ENCODE measurements around the gene SLC7A7. TPM values are rescaled to one million over a fixed set of nuclear protein-coding genes. Genes with fewer than 3 reads are reported as not detected.
"Not testable (repeated sequence)": the region's sequence is repeated elsewhere in the genome, so short reads cannot be mapped to it uniquely, and the experiment has no call there.

The SLC7A7 gene
- total and polyA plus RNA-seq, 12 donors: 4.0 to 30.5 (median 17.7) TPM

DNA sequence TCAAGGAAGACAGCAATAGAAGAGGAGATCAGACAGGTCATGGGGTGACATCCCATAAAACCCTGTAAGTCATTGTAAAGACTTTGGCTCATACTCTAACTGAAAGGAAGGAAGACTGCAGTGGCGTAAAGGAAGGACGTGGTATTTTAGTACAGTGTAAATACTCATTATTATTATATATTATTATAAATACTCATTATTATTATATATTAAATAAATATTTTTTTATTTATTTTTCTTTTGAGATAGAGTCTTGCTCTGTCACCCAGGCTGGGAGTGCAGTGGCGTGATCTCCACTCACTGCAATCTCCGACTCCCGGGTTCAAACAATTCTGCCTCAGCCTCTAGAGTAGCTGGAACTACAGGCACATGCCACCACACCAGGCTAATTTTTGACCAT lies 41.2 kb upstream of the SLC7A7 start:
- Histone ChIP-seq H3K4me1 (replicated peaks in 1 of 2) (peaks cover under 1 to 16% of the 10 kb centered on the region in 2 donors), H3K4me3 (no peak overlapping the region), H3K27ac (no peak overlapping the region), H3K36me3 (replicated peaks in 1 of 2) (no peaks in the 10 kb centered on the region), H3K9me3 (replicated peaks in 1 of 3) (no peaks in the 10 kb centered on the region), H3K27me3 (no peaks in the 10 kb centered on the region)
- WGBS, 4 donors: 90 to 93% (median 93%) methylated on average over 5 of the region's 5 CpGs
- no peak for DNase-seq
- intact Hi-C loops (cut with DNase I): loop anchor here in 1 of 2 donors (5.0 to 10.0 kb wide), 2 partner anchors 34 to 82 kb away; no protein-coding TSS in a partner anchor
- TF ChIP-seq, protein P1, sequence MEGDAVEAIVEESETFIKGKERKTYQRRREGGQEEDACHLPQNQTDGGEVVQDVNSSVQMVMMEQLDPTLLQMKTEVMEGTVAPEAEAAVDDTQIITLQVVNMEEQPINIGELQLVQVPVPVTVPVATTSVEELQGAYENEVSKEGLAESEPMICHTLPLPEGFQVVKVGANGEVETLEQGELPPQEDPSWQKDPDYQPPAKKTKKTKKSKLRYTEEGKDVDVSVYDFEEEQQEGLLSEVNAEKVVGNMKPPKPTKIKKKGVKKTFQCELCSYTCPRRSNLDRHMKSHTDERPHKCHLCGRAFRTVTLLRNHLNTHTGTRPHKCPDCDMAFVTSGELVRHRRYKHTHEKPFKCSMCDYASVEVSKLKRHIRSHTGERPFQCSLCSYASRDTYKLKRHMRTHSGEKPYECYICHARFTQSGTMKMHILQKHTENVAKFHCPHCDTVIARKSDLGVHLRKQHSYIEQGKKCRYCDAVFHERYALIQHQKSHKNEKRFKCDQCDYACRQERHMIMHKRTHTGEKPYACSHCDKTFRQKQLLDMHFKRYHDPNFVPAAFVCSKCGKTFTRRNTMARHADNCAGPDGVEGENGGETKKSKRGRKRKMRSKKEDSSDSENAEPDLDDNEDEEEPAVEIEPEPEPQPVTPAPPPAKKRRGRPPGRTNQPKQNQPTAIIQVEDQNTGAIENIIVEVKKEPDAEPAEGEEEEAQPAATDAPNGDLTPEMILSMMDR (IDR thresholded peaks at IDR 0.05): no peak
- TF ChIP-seq POLR2A (IDR thresholded peaks at IDR 0.05): no peak

DNA sequence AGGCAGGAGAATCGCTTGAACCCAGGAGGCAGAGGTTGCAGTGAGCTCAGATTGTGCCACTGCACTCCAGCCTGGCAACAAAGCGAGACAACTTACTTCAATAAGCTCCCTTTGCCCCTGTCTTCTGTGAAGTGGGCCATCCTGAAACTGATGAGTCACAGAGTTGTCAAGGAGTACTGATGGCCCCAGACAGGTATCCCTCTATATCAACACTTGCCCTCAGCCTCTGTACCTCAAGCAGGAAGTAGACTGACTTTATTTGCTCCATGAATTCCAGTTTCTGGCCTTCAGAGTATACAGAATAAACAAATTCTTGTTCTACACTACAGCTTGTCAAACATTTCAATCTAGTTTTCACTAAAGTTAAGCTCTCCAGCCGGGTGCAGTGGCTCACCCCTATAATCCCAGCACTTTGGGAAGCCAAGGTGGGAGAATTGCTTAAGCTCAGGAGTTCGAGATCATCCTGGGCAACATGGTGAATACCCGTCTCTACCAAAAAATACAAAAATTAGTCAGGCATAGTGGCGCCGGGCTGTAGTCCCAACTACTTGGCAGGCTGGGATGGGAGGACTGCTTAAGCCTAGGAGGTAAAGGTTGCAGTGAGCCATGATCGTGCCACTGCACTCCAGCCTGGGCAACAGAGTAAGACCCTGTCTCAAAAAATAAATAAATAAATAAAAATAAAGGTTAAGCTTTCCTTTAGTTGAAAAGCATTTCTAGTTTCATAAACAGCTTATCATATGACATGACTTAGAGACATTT lies 39.9 kb upstream of the SLC7A7 start:
- intact Hi-C loops (cut with DNase I): loop anchor here in 1 of 2 donors (5.0 to 10.0 kb wide), 3 partner anchors 33 to 303 kb away; no protein-coding TSS in a partner anchor
- DNase-seq: no peak

DNA sequence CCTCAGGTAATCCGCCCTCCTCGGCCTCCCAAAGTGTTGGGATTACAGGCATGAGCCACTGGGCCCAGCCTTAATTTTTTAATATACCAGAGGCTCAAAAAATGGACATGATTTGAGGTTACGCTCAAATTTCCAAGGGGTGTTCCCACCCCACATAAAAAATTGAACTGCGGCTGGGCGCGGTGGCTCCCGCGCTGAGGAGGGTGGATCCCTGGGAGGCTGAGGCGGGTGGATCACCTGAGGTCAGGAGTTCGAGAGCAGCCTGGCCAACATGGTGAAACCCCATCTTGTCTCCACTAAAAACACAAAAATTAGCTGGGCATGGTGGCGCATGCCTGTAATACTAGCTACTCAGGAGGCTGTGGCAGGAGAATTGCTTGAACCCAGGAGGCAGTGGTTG lies 39.1 kb upstream of the SLC7A7 start:
- intact Hi-C loops (cut with DNase I): loop anchor here in 1 of 2 donors (5.0 to 10.0 kb wide), 2 partner anchors 79 to 302 kb away; no protein-coding TSS in a partner anchor
- not testable (repeated sequence) for H3K4me3 ChIP-seq; DNase-seq; H3K9me3 ChIP-seq (replicated peaks in 1 of 3); H3K36me3 ChIP-seq (replicated peaks in 1 of 2); H3K27me3 ChIP-seq; H3K27ac ChIP-seq
- H3K4me1 ChIP-seq (replicated peaks in 1 of 2): peaks cover 5 to 33% of the 10 kb centered on the region in 2 donors
- WGBS, 4 donors: 92 to 98% (median 93%) methylated on average over 6 to 11 of the region's 11 CpGs

More for the DNA sequence above, 39.9 kb upstream of the SLC7A7 start:
- Histone ChIP-seq H3K27me3 (no peaks in the 10 kb centered on the region), H3K4me1 (replicated peaks in 1 of 2) (peaks cover 5 to 26% of the 10 kb centered on the region in 2 donors), H3K4me3 (no peak overlapping the region), H3K36me3 (replicated peaks in 1 of 2) (no peaks in the 10 kb centered on the region), H3K9me3 (replicated peaks in 1 of 3) (no peaks in the 10 kb centered on the region), H3K27ac (no peak overlapping the region)
- WGBS, 4 donors: 89 to 90% (median 89%) methylated on average over 6 to 8 of the region's 8 CpGs
- TF ChIP-seq, protein P1 (IDR thresholded peaks at IDR 0.05): no peak

DNA sequence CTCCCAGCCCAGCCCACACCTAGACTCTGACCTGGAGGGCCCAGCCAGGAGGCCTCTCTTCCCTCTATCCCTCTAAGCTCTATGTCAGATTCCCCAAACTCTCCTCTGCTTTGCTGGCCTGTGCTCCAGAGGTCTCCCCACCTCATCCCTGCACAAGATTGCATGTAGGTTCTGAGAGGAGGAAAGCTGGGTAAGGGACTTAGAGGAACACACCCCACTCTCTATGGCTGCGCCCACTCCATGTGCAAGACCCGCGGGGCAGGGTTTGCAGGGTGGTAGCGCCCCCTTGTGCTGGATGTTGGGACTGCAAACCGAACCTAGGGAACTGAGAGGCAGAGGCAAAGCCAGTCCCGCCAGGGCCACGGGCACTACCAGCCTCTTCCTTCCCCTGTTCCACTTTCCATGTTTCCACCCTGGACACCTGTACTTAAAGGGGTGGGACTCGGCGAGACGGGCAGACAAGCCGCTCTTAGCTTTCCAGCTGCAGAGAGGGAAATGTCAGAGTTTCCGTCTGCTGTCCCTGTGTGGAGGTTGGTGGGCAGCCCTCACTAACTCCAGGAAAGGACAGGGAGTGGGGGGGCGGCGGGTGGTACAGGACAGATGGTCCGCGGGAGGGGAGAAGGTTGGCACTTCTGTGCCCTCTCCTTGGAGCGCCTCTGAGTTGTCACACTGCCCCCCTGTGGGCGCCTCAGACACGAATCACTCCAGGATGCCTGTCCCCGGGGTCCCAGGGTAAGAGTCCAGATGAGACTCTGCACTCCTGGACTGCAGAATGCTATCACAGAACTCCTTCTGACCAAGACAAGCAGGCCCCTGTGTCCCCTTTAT lies 37.9 kb upstream of the SLC7A7 start:
- intact Hi-C loops (cut with DNase I): loop anchor here (2.0 to 10.0 kb wide), 3 partner anchors 26 to 301 kb away; no protein-coding TSS in a partner anchor
- H3K27me3 ChIP-seq: no peaks in the 10 kb centered on the region
- TF ChIP-seq, protein P1 (IDR thresholded peaks at IDR 0.05): peak; percentile 89 to 99 (median 94)
- no peak for TF ChIP-seq POLR2A (IDR thresholded peaks at IDR 0.05)
- H3K9me3 ChIP-seq (replicated peaks in 1 of 3): no peaks in the 10 kb centered on the region
- 0 to 2% (median 1%) methylated on average over 11 to 20 of the region's 20 CpGs for WGBS, 4 donors
- peak; percentile 81 to 95 (median 89) for DNase-seq
- peak overlapping the region in 1 of 5 donors; percentile 10 for H3K27ac ChIP-seq
- peak overlapping the region in 2 of 4 donors; percentile 35 to 47 for H3K4me3 ChIP-seq
- no peaks in the 10 kb centered on the region for H3K36me3 ChIP-seq (replicated peaks in 1 of 2)
- peaks cover 5 to 38% of the 10 kb centered on the region in 2 donors for H3K4me1 ChIP-seq (replicated peaks in 1 of 2)
